ENCODE measurements around the gene CELF5.
"Not testable (repeated sequence)": the region's sequence is repeated elsewhere in the genome, so short reads cannot be mapped to it uniquely, and the experiment has no call there.

The CELF5 gene

DNA sequence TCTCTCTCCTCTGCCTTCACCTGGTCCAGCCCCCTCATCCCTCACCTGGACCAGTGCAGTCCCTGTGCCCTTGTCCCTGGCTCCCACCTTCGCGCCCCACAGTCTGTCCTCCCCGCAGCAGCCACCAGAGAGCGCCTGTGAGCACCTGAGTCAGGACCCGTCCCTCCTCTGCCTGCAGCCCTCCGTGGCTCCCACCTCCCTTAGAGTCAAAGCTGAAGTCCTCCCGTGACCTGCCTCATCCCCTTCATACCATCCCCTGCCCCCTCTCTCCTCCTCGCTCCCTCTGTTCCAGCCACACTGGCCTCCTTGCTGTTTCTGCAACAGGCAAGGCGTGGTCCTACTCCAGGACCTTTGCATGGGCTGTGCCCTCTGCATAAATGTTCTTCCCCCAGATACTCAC lies 10.3 kb downstream of the CELF5 start:
- no peaks in the 10 kb centered on the region for H3K4me1 ChIP-seq (ENCODE audit: control insufficient read depth in 1 of 2, insufficient read depth in 1 of 2, low read depth in 1 of 2, low read length in 1 of 2)
- no peaks in the 10 kb centered on the region for H3K9me3 ChIP-seq
- H3K27ac ChIP-seq, result no peak overlapping the region
- peaks cover 50% of the 10 kb centered on the region for H3K27me3 ChIP-seq
- no peak overlapping the region for H3K4me3 ChIP-seq (ENCODE audit: low read depth in 1 of 2, low read length in 1 of 2)
- TF ChIP-seq CTCF (IDR thresholded peaks at IDR 0.05), result no peak
- H3K36me3 ChIP-seq, result no peaks in the 10 kb centered on the region

DNA sequence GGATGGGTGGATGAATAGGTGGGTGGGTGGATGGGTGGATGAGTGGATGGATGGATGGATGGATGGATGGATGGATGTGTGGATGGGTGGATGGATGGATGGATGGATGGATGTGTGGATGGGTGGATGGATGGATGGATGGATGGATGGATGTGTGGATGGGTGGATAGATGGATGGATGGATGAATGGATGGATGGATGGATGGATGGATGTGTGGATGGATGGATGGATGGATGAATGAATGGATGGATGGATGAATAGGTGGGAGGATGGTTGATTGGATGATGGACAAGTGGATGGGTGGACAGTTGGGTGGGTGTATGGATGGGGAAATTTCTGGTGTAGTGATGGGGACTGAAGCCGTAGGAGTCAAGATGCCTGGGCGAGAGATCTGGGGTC lies 11.1 kb downstream of the CELF5 start:
- H3K4me1 ChIP-seq (ENCODE audit: control insufficient read depth in 1 of 2, insufficient read depth in 1 of 2, low read depth in 1 of 2, low read length in 1 of 2); H3K36me3 ChIP-seq; H3K27ac ChIP-seq; H3K9me3 ChIP-seq; H3K4me3 ChIP-seq (ENCODE audit: low read depth in 1 of 2, low read length in 1 of 2): not testable (repeated sequence)
- peaks cover 42% of the 10 kb centered on the region for H3K27me3 ChIP-seq

- TF ChIP-seq CTCF (IDR thresholded peaks at IDR 0.05), result no peak
- no peaks in the 10 kb centered on the region for H3K9me3 ChIP-seq
- no peak overlapping the region for H3K27ac ChIP-seq
- peaks cover 35% of the 10 kb centered on the region for H3K27me3 ChIP-seq
- no peak overlapping the region for H3K4me3 ChIP-seq (ENCODE audit: low read depth in 1 of 2, low read length in 1 of 2)
- no peaks in the 10 kb centered on the region for H3K36me3 ChIP-seq
- no peaks in the 10 kb centered on the region for H3K4me1 ChIP-seq (ENCODE audit: control insufficient read depth in 1 of 2, insufficient read depth in 1 of 2, low read depth in 1 of 2, low read length in 1 of 2)
Observed at GRCh38 chr19:3236272-3236671, 11.8 kb downstream of the CELF5 start.

DNA sequence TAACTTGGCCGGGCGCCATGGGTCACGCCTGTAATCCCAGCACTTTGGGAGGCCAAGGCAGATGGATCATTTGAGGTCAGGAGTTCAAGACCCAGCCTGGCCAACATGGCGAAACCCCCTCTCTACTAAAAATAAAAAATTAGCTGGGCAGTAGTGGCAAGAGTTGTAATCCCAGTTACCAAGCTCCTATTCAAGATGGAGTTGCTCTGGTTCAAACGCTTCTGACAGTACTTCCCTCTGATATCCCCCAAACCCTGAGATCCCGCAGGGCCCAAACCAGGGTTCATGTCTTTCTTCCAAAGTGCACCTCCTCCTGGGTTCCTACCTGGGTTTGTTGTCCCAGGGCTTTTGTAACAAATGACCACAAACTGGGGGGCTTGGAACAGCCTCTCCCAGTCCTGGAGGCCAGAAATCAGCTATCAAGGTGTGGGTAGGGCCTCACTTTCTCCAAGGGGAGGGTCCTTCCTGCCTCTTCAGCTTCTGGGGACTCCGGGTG lies 13.7 kb downstream of the CELF5 start:
- Histone ChIP-seq H3K27me3 (peaks cover 18% of the 10 kb centered on the region), H3K4me3 (ENCODE audit: low read depth in 1 of 2, low read length in 1 of 2) (no peak overlapping the region), H3K9me3 (no peaks in the 10 kb centered on the region), H3K4me1 (ENCODE audit: control insufficient read depth in 1 of 2, insufficient read depth in 1 of 2, low read depth in 1 of 2, low read length in 1 of 2) (no peaks in the 10 kb centered on the region), H3K27ac (no peak overlapping the region), H3K36me3 (no peaks in the 10 kb centered on the region)
- no peak for TF ChIP-seq CTCF (IDR thresholded peaks at IDR 0.05)

GRCh38 chr19:3239367-3239766 lies 14.9 kb downstream of the CELF5 start:
- Histone ChIP-seq H3K4me1 (ENCODE audit: control insufficient read depth in 1 of 2, insufficient read depth in 1 of 2, low read depth in 1 of 2, low read length in 1 of 2) (no peaks in the 10 kb centered on the region), H3K27ac (no peak overlapping the region), H3K9me3 (no peaks in the 10 kb centered on the region), H3K36me3 (no peaks in the 10 kb centered on the region), H3K4me3 (ENCODE audit: low read depth in 1 of 2, low read length in 1 of 2) (no peak overlapping the region), H3K27me3 (peaks cover 6% of the 10 kb centered on the region)
- TF ChIP-seq CTCF (IDR thresholded peaks at IDR 0.05), result no peak

DNA sequence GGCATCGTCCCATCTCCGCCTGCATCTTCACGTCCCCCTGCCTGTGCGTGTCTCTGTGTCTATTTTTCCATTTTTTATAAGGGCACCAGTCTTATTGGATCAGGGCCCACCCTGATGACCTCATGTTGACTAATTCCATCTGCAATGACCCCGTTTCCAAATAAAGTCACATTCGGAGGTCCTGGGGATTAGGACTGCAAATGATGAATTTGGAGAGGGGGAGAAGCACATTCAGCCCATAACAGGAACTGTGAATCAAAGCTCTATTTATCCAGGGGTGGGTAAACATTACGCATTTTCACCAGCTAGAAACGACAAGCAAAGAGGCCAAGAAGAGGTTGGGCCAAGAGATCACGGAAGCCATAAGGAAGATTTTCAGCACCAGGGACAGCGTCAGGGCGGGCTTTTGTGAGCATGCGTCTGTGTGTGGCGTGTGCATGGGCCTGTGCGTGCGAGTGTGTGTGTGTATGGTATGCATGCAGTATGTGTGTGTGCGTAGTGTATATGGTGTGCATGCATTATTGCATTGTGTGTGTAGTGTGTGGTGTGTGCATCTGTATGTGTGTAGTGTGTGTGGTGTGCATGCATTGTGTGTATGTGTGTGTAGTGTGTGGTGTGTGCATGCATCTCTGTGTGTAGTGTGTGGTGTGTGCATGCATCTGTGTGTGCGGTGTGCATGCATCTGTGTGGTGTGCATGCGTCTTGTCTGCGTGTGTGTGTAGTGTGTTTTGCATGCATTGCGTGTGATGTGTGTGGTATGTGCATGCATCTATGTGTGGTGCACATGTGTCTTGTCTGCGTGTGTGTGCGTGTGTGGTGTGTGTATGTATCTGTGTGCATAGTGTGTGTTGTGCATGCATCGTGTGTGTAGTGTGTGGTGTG lies 19.6 kb downstream of the CELF5 start:
- TF ChIP-seq CTCF (IDR thresholded peaks at IDR 0.05), result no peak
- Histone ChIP-seq H3K27ac (no peak overlapping the region), H3K36me3 (no peaks in the 10 kb centered on the region), H3K9me3 (no peaks in the 10 kb centered on the region), H3K4me3 (ENCODE audit: low read depth in 1 of 2, low read length in 1 of 2) (no peak overlapping the region), H3K4me1 (ENCODE audit: control insufficient read depth in 1 of 2, insufficient read depth in 1 of 2, low read depth in 1 of 2, low read length in 1 of 2) (no peaks in the 10 kb centered on the region), H3K27me3 (no peaks in the 10 kb centered on the region)
